Endothelial cell of umbilical vein (primary cell): ENCODE measurements around the gene SGMS2. TPM values are rescaled to one million over a fixed set of nuclear protein-coding genes. Genes with fewer than 3 reads are reported as not detected.

Experiments used
- BruUV-seq: library from RNA; stranded (reverse); fragments of 400-500 nt; replicated peaks from 2 replicates; lab custom pipeline; 2021; lab: Mats Ljungman, UMichigan
- CTCF ChIA-PET: fragments of 300-600, 350-600 bp; sonication (Branson Sonifier 250); formaldehyde crosslinking; loops from one replicate; lab custom pipeline; 2021; ENCODE audit warnings: antibody characterized with exemption, inconsistent platforms; lab: Charles Lee
- POLR2A ChIA-PET: fragments of 300-600, 350-600 bp; sonication (Branson Sonifier 250); formaldehyde crosslinking; loops from one replicate; lab custom pipeline; 2021; ENCODE audit warnings: antibody characterized with exemption, inconsistent platforms; lab: Charles Lee
- DNase-seq: peaks from one replicate; pipeline ENCODE4 v3.0.0-alpha.2; 2011; ENCODE audit warnings: low read depth, low spot score
- FAIRE-seq: peaks from 2 replicates; lab custom pipeline; 2011; peaks lifted over from hg19 to GRCh38; lab: Jason Lieb, UNC
- H2AFZ ChIP-seq: 2 replicates; pipeline ENCODE4 v1.6.0; 2012; ENCODE audit warnings: low read depth, low read length, control low read depth, inconsistent platforms
- H3K27ac ChIP-seq: 2 replicates; pipeline ENCODE4 v1.5.1; 2011; ENCODE audit warnings: low read depth, mild to moderate bottlenecking, control low read depth, low read length, moderate library complexity; ENCODE audit not compliant: insufficient read depth
- H3K27me3 ChIP-seq, 2 experiments: 2 replicates each; pipeline versions ENCODE4 v1.6.0 to v1.6.1; 2011; ENCODE audit warnings: low read length in 2 of 2, mixed read lengths in 1 of 2; ENCODE audit not compliant: control insufficient read depth in 2 of 2, insufficient read depth in 2 of 2
- H3K36me3 ChIP-seq, 2 experiments: 2 replicates in 1 of 2; 3 replicates in 1 of 2; pipeline ENCODE4 v1.5.1; 2011; ENCODE audit warnings: low read length in 2 of 2, mild to moderate bottlenecking in 1 of 2, moderate library complexity in 1 of 2; ENCODE audit not compliant: control insufficient read depth in 2 of 2, insufficient read depth in 2 of 2; ENCODE audit errors: extremely low read depth in 1 of 2
- H3K4me1 ChIP-seq: 3 replicates; pipeline ENCODE4 v1.5.1; 2011; ENCODE audit warnings: mild to moderate bottlenecking, low read length; ENCODE audit not compliant: control insufficient read depth, insufficient read depth; ENCODE audit errors: extremely low read depth
- H3K4me2 ChIP-seq: 2 replicates; pipeline ENCODE4 v1.6.1; 2011; ENCODE audit warnings: low read length, control low read depth, mixed read lengths; ENCODE audit not compliant: insufficient read depth
- H3K4me3 ChIP-seq, 3 experiments: fragments of 200-600 bp in 1 of 3; sonication (generic), shearing (Covaris generic) in 1 of 3; replicated peaks in 1 of 3; 2 replicates each; pipeline ENCODE4 v1.5.1; 2011 to 2016; ENCODE audit warnings: control low read depth in 3 of 3, low read length in 3 of 3, mild to moderate bottlenecking in 2 of 3, inconsistent platforms in 1 of 3, low read depth in 1 of 3, moderate library complexity in 1 of 3; ENCODE audit not compliant: insufficient read depth in 1 of 3
- H3K79me2 ChIP-seq: 2 replicates; pipeline ENCODE4 v1.6.0; 2012; ENCODE audit warnings: low read length, inconsistent platforms; ENCODE audit not compliant: control insufficient read depth, insufficient read depth
- H3K9ac ChIP-seq: replicated peaks from 2 replicates; pipeline ENCODE3; 2011; ENCODE audit warnings: low read length, control low read depth; ENCODE audit not compliant: insufficient read depth; ENCODE audit errors: extremely low read depth
- H3K9me1 ChIP-seq: replicated peaks from 3 replicates; pipeline ENCODE4 v1.6.0; 2011; ENCODE audit warnings: mild to moderate bottlenecking, low read length; ENCODE audit not compliant: control insufficient read depth, insufficient read depth; ENCODE audit errors: extremely low read depth
- H3K9me3 ChIP-seq: replicated peaks from 2 replicates; pipeline ENCODE4 v1.5.1; 2012; ENCODE audit warnings: low read length, inconsistent platforms; ENCODE audit not compliant: control insufficient read depth, insufficient read depth
- H4K20me1 ChIP-seq: replicated peaks from 2 replicates; pipeline ENCODE3; 2011; ENCODE audit warnings: mild to moderate bottlenecking, low read length; ENCODE audit not compliant: control insufficient read depth, insufficient read depth; ENCODE audit errors: extremely low read depth
- EZH2 ChIP-seq: IDR thresholded peaks from 2 replicates; pipeline ENCODE4 v1.6.1; 2012; ENCODE audit warnings: borderline replicate concordance, low read depth, mild to moderate bottlenecking, moderate library complexity, low read length, inconsistent platforms; ENCODE audit not compliant: severe bottlenecking
- FOS ChIP-seq: IDR thresholded peaks from 2 replicates; pipeline ENCODE4 v1.6.1; 2011; ENCODE audit warnings: mild to moderate bottlenecking, low read length, moderate library complexity, borderline replicate concordance; ENCODE audit not compliant: insufficient read depth
- GATA2 ChIP-seq: IDR thresholded peaks from 2 replicates; pipeline ENCODE4 v1.7.0; 2011; ENCODE audit warnings: low read depth, mild to moderate bottlenecking, moderate library complexity, mixed read lengths, low read length; ENCODE audit not compliant: insufficient read length, insufficient read depth
- JUN ChIP-seq: IDR thresholded peaks from 2 replicates; pipeline ENCODE4 v1.6.1; 2011; ENCODE audit warnings: borderline replicate concordance, low read depth; ENCODE audit not compliant: insufficient read length, insufficient read depth
- MYC ChIP-seq: IDR thresholded peaks from one replicate; pipeline ENCODE4 v1.6.1; 2011; ENCODE audit warnings: mild to moderate bottlenecking, low read depth, low read length
- POLR2A ChIP-seq: IDR thresholded peaks from 2 replicates; pipeline ENCODE4 v1.6.1; 2012; ENCODE audit warnings: low read depth, mild to moderate bottlenecking, control low read depth, low read length
- POLR2AphosphoS5 ChIP-seq: IDR thresholded peaks from 2 replicates; pipeline ENCODE4 v1.6.1; 2012; ENCODE audit warnings: low read depth, mild to moderate bottlenecking, control low read depth, low read length, moderate library complexity; ENCODE audit not compliant: insufficient read depth
- dilution Hi-C: fragments of 300-500 bp; cut with MboI; formaldehyde crosslinking; loops from one replicate; pipeline ENCODE4 v1.15.0; 2019; ENCODE audit warnings: low sequenced_read_pairs; ENCODE audit not compliant: extremely low pct_ligation_motif_present
- intact Hi-C: fragments of 100-400 bp; cut with micrococcal nuclease; formaldehyde crosslinking; loops from one replicate; pipeline ENCODE4 v1.10.0; 2022
- polyA plus RNA-seq, 4 experiments: library from polyadenylated mRNA; depleted of rRNA in 3 of 4; stranded (reverse) in 3 of 4; unstranded in 1 of 4; fragments of >200 nt; gene quantifications; 2 replicates each; pipeline versions ENCODE4 v1.2.1 to v1.2.3, GENCODE V29; 2011 to 2012; ENCODE audit warnings: missing spikeins in 1 of 4
- total RNA-seq: library from RNA; stranded (reverse); gene quantifications from 2 replicates; pipeline ENCODE4 v1.2.3, GENCODE V29; 2021
- TF ChIP-seq, protein P1 (sequence below), 2 donors: IDR thresholded peaks; 1 replicate in 1 of 2; 2 replicates in 1 of 2; pipeline ENCODE4 v1.5.1; 2011; ENCODE audit warnings: low read length in 2 of 2, mild to moderate bottlenecking in 2 of 2, moderate library complexity in 2 of 2, control low read depth in 1 of 2, inconsistent platforms in 1 of 2, low read depth in 1 of 2; ENCODE audit not compliant: insufficient read depth in 1 of 2; ENCODE audit errors: extremely low read depth in 1 of 2
- TF ChIP-seq, protein P2 (sequence below): IDR thresholded peaks from 2 replicates; pipeline ENCODE4 v1.6.1; 2011; ENCODE audit not compliant: insufficient read depth, insufficient read length

Gene SGMS2
- total and polyA plus RNA-seq, 2 donors (not counting 3 experiments of a cell fraction or from before 2014, with no cell fraction given) = 33.0 to 33.2 TPM

DNA sequence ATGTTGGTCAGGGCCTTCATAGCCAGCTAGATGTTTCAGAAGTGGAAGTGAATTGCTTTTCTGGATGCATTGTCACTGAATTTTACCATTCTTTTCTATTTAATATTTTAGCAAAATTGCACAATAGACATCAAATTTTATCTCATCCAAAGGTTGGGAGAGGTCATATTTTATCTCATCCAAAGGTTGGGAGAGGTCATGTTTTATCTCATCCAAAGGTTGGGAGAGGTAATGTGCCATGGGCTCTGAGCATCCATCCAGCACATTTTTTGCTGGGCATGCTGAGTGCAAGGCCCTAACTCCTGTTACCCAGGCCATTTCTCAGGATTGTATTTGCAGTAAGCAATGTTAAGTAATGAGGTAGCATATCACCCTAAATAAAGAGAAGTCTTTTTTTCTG, 91.9 kb downstream of the SGMS2 start:
- no peak overlapping the region for H3K4me2 ChIP-seq
- no peak overlapping the region for H3K27ac ChIP-seq
- no peaks in the 10 kb centered on the region for H3K27me3 ChIP-seq
- ChIA-PET POLR2A (no interaction called here), CTCF (interaction anchor here (1.8 to 3.3 kb wide), 2 partner anchors 157 to 158 kb away, joined by 5 to 15 read pairs; no protein-coding TSS in a partner anchor)
- no peak overlapping the region for H2AFZ ChIP-seq
- no peak for DNase-seq
- H3K79me2 ChIP-seq = no peaks in the 10 kb centered on the region
- H3K9me3 ChIP-seq = peaks cover 3% of the 10 kb centered on the region
- no peak for TF ChIP-seq POLR2AphosphoS5
- TF ChIP-seq, protein P1, sequence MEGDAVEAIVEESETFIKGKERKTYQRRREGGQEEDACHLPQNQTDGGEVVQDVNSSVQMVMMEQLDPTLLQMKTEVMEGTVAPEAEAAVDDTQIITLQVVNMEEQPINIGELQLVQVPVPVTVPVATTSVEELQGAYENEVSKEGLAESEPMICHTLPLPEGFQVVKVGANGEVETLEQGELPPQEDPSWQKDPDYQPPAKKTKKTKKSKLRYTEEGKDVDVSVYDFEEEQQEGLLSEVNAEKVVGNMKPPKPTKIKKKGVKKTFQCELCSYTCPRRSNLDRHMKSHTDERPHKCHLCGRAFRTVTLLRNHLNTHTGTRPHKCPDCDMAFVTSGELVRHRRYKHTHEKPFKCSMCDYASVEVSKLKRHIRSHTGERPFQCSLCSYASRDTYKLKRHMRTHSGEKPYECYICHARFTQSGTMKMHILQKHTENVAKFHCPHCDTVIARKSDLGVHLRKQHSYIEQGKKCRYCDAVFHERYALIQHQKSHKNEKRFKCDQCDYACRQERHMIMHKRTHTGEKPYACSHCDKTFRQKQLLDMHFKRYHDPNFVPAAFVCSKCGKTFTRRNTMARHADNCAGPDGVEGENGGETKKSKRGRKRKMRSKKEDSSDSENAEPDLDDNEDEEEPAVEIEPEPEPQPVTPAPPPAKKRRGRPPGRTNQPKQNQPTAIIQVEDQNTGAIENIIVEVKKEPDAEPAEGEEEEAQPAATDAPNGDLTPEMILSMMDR (IDR thresholded peaks at IDR 0.05; ENCODE audit: extremely low read depth in 1 of 2, insufficient read depth in 1 of 2, low read depth in 1 of 2, low read length in 2 of 2) = no peak
- TF ChIP-seq FOS = no peak
- TF ChIP-seq EZH2 = no peak
- no peak for TF ChIP-seq MYC
- TF ChIP-seq POLR2A = no peak
- no peak for TF ChIP-seq GATA2
- TF ChIP-seq, protein P2, sequence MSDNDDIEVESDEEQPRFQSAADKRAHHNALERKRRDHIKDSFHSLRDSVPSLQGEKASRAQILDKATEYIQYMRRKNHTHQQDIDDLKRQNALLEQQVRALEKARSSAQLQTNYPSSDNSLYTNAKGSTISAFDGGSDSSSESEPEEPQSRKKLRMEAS = no peak
- no peak for TF ChIP-seq JUN
- no TSS peak for BruUV-seq
- H3K4me1 ChIP-seq = no peaks in the 10 kb centered on the region
- no peak overlapping the region for H3K9ac ChIP-seq
- no peaks in the 10 kb centered on the region for H3K36me3 ChIP-seq
- FAIRE-seq = no peak
- no peaks in the 10 kb centered on the region for H4K20me1 ChIP-seq
- no peak overlapping the region for H3K4me3 ChIP-seq
- intact Hi-C loops = no loop called here
- H3K9me1 ChIP-seq = no peaks in the 10 kb centered on the region
- dilution Hi-C loops = no loop called here
